ENCODE data around the gene PLD1. TPM values are rescaled to one million over a fixed set of nuclear protein-coding genes. Genes with fewer than 3 reads are reported as not detected.
A peak's percentile ranks its signal among the peaks of the same experiment; 100 is the strongest.

PLD1 gene
- total and polyA plus RNA-seq, 4 donors: 4.9 to 31.5 (median 18.6) TPM

DNA sequence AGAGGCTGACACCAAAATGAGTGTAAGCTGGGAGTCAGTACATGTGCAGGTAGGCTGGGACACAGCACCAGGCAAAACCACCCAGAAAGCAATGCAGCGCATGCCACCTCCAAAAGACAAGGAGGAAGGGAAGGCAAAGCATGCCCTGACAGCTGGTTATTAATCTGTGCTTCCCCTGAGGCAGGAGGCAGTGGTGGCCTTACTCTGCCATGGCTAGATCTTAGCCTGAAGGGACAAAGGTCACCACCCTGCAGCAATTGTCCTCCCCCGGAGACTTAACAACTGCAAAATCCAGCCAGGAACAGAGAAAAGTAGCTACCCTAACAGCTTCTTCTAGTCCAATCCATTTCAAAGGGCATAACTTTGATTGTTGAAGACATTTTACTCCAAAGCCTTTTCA, 73.7 kb downstream of the PLD1 start:
- Histone ChIP-seq H3K9ac (ENCODE audit: low read depth in 1 of 2, low read length in 2 of 2) (no peak overlapping the region), H3K9me3 (ENCODE audit: control insufficient read depth in 4 of 4, low read length in 3 of 4) (no peaks in the 10 kb centered on the region), H3K27me3 (ENCODE audit: control insufficient read depth in 4 of 4, insufficient read depth in 4 of 4, low read length in 3 of 4) (no peaks in the 10 kb centered on the region), H3K4me1 (ENCODE audit: control insufficient read depth in 4 of 4, insufficient read depth in 4 of 4, low read length in 3 of 4) (peaks cover 0 to 6% (median 0%) of the 10 kb centered on the region in 4 donors), H3K36me3 (ENCODE audit: control insufficient read depth in 4 of 4, insufficient read depth in 3 of 4, low read depth in 1 of 4, low read length in 3 of 4) (peaks cover 0 to 36% (median 10%) of the 10 kb centered on the region in 4 donors), H3K27ac (ENCODE audit: low read depth in 1 of 2, low read length in 2 of 2) (no peak overlapping the region), H3K4me3 (ENCODE audit: low read depth in 1 of 3, low read length in 3 of 3) (no peak overlapping the region)
- WGBS: 78% methylated on average over 2 of the region's 2 CpGs
- no peak for DNase-seq (ENCODE audit: low spot score)
- TF ChIP-seq JUND (IDR thresholded peaks at IDR 0.05) (no peak), HNF4A (conservative IDR thresholded peaks at IDR 0.05) (peak; percentile 7 to 49)

DNA sequence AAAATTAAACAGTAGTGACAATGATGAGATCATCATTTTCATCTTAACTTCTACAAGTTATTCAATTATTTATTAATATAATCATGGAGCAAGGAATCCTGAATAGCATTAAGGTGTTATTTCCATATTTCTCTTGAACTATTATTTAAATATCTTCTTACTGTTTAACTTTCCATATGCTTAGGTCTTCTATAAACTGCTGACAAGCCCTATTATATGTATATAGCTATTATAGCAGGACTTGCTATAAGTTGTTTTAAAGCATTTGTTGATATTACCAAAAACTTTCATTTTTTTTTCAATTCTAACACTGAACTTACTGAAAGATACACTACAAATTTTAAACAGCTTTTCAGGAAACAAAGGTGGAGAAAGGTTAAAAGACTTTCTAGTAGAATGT, 76.7 kb downstream of the PLD1 start:
- Histone ChIP-seq H3K36me3 (ENCODE audit: control insufficient read depth in 4 of 4, insufficient read depth in 3 of 4, low read depth in 1 of 4, low read length in 3 of 4) (peaks cover 0 to 36% (median 10%) of the 10 kb centered on the region in 4 donors), H3K9me3 (ENCODE audit: control insufficient read depth in 4 of 4, low read length in 3 of 4) (no peaks in the 10 kb centered on the region), H3K27ac (ENCODE audit: low read depth in 1 of 2, low read length in 2 of 2) (no peak overlapping the region), H3K4me1 (ENCODE audit: control insufficient read depth in 4 of 4, insufficient read depth in 4 of 4, low read length in 3 of 4) (no peaks in the 10 kb centered on the region), H3K27me3 (ENCODE audit: control insufficient read depth in 4 of 4, insufficient read depth in 4 of 4, low read length in 3 of 4) (no peaks in the 10 kb centered on the region), H3K9ac (ENCODE audit: low read depth in 1 of 2, low read length in 2 of 2) (no peak overlapping the region), H3K4me3 (ENCODE audit: low read depth in 1 of 3, low read length in 3 of 3) (no peak overlapping the region)
- DNase-seq (ENCODE audit: low spot score): no peak
- TF ChIP-seq RXRA (IDR thresholded peaks at IDR 0.05): no peak
- TF ChIP-seq HNF4G (IDR thresholded peaks at IDR 0.05): no peak
- TF ChIP-seq FOXA2 (IDR thresholded peaks at IDR 0.05): no peak
- TF ChIP-seq FOXA1 (IDR thresholded peaks at IDR 0.05): no peak
- TF ChIP-seq, protein P1, sequence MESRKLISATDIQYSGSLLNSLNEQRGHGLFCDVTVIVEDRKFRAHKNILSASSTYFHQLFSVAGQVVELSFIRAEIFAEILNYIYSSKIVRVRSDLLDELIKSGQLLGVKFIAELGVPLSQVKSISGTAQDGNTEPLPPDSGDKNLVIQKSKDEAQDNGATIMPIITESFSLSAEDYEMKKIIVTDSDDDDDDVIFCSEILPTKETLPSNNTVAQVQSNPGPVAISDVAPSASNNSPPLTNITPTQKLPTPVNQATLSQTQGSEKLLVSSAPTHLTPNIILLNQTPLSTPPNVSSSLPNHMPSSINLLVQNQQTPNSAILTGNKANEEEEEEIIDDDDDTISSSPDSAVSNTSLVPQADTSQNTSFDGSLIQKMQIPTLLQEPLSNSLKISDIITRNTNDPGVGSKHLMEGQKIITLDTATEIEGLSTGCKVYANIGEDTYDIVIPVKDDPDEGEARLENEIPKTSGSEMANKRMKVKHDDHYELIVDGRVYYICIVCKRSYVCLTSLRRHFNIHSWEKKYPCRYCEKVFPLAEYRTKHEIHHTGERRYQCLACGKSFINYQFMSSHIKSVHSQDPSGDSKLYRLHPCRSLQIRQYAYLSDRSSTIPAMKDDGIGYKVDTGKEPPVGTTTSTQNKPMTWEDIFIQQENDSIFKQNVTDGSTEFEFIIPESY (IDR thresholded peaks at IDR 0.05): no peak
- TF ChIP-seq YY1 (IDR thresholded peaks at IDR 0.05): no peak
- TF ChIP-seq, protein P2, sequence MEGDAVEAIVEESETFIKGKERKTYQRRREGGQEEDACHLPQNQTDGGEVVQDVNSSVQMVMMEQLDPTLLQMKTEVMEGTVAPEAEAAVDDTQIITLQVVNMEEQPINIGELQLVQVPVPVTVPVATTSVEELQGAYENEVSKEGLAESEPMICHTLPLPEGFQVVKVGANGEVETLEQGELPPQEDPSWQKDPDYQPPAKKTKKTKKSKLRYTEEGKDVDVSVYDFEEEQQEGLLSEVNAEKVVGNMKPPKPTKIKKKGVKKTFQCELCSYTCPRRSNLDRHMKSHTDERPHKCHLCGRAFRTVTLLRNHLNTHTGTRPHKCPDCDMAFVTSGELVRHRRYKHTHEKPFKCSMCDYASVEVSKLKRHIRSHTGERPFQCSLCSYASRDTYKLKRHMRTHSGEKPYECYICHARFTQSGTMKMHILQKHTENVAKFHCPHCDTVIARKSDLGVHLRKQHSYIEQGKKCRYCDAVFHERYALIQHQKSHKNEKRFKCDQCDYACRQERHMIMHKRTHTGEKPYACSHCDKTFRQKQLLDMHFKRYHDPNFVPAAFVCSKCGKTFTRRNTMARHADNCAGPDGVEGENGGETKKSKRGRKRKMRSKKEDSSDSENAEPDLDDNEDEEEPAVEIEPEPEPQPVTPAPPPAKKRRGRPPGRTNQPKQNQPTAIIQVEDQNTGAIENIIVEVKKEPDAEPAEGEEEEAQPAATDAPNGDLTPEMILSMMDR (IDR thresholded peaks at IDR 0.05; ENCODE audit: low read depth, low read length, missing input control): no peak
- TF ChIP-seq JUND (IDR thresholded peaks at IDR 0.05): no peak
- no peak for TF ChIP-seq SP1 (IDR thresholded peaks at IDR 0.05)
- TF ChIP-seq EGR1 (IDR thresholded peaks at IDR 0.05; ENCODE audit: low read depth in 2 of 2): no peak
- no peak for TF ChIP-seq HNF4A (conservative IDR thresholded peaks at IDR 0.05)
- TF ChIP-seq GABPA (IDR thresholded peaks at IDR 0.05 in 1 of 2, conservative IDR thresholded peaks at IDR 0.05 in 1 of 2): no peak
- TF ChIP-seq, protein P3, sequence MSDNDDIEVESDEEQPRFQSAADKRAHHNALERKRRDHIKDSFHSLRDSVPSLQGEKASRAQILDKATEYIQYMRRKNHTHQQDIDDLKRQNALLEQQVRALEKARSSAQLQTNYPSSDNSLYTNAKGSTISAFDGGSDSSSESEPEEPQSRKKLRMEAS (IDR thresholded peaks at IDR 0.05): no peak
- no peak for TF ChIP-seq NR2F2 (IDR thresholded peaks at IDR 0.05)

DNA sequence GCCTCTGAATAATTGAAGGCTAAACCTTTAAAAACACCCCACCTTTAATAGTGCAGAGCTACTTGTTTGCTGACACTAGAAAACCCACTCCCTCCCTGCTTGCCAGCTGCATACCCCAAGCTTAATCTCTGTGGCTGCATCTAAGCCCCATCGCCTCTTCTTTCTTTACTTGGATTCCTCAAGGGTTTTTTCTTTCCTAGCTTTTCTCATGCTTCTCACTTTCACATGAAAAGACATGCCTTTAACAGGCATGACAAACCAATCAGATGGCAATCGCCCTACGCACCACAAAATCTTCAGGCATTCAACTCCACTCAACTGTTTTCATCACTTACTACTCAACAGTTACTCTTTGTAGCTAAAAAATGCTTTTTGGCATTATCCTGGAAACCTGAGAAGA, 77.5 kb downstream of the PLD1 start:
- DNase-seq (ENCODE audit: low spot score): no peak
- Histone ChIP-seq H3K9ac (ENCODE audit: low read depth in 1 of 2, low read length in 2 of 2) (no peak overlapping the region), H3K27ac (ENCODE audit: low read depth in 1 of 2, low read length in 2 of 2) (no peak overlapping the region), H3K36me3 (ENCODE audit: control insufficient read depth in 4 of 4, insufficient read depth in 3 of 4, low read depth in 1 of 4, low read length in 3 of 4) (peaks cover 0 to 34% (median 10%) of the 10 kb centered on the region in 4 donors), H3K4me3 (ENCODE audit: low read depth in 1 of 3, low read length in 3 of 3) (no peak overlapping the region), H3K4me1 (ENCODE audit: control insufficient read depth in 4 of 4, insufficient read depth in 4 of 4, low read length in 3 of 4) (no peaks in the 10 kb centered on the region), H3K27me3 (ENCODE audit: control insufficient read depth in 4 of 4, insufficient read depth in 4 of 4, low read length in 3 of 4) (no peaks in the 10 kb centered on the region), H3K9me3 (ENCODE audit: control insufficient read depth in 4 of 4, low read length in 3 of 4) (no peaks in the 10 kb centered on the region)
- 81% methylated on average over 3 of the region's 3 CpGs for WGBS
- TF ChIP-seq NR2F2 (IDR thresholded peaks at IDR 0.05): no peak
